Activated T-helper 1 cell treated with anti-CD3 and anti-CD28 coated beads, Interleukin-2, amount 50 U/mL, for 16 hours (primary cell): ENCODE data around the gene DPH7.
"Not testable (repeated sequence)": the region's sequence is repeated elsewhere in the genome, so short reads cannot be mapped to it uniquely, and the experiment has no call there.

Source experiments
- DNase-seq, 2 donors: peaks; one replicate each; pipeline ENCODE4 v3.0.0-alpha.2; 2020; ENCODE audit warnings: low read depth in 1 of 2, low spot score in 1 of 2

The DPH7 gene

DNA sequence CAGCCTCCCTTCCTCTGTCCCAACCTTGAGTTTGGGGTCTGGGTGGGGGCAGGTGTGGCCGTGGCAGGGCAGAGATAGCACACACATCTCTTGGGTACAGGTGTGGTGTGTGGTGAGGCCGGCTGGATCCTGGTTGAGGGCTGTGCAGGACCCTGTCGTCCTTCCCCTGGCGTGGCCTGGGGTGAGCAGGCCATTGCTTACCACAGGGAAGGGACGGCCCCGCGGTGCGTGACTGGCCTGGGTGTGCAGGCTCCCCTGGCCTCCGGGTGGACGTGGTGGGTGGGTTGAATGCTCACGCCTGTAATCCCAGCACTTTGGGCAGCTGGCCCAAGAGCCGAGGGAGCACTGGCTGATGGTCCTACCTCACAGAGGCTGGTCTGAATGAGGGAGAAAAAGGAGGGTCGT is 28.0 kb upstream of the DPH7 start:
- DNase-seq: no peak

DNA sequence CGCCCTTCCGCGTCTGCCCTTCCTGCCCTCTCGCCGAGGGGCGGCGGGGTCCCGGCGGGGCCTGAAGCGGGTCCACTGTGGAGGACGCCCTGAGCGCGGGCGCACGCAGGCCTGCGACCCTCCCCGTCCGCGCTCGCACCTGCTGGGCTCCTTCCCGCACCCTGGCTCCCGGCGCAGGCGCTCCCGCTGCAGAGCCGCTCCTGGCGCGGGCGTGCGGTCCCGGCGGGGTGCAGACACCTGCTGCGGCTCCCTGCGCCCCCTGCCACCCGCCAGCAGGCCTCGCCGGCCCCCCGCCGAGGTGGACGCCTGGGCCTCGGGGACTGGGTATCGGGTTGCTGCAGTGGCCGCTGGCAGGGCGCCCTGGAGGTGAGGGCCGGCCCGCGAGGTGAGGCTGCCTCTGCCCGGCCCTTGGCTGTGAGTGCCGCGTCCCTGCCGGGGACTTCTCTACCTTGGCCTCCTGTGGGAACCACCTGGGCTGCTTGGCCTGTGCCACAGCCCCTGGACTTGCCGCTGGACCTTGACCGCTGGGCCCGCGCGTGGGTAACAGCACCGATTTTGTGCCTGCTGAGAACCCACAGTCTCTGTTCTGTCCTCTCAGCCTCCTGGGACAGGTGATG is 27.4 kb upstream of the DPH7 start:
- DNase-seq: no peak

DNA sequence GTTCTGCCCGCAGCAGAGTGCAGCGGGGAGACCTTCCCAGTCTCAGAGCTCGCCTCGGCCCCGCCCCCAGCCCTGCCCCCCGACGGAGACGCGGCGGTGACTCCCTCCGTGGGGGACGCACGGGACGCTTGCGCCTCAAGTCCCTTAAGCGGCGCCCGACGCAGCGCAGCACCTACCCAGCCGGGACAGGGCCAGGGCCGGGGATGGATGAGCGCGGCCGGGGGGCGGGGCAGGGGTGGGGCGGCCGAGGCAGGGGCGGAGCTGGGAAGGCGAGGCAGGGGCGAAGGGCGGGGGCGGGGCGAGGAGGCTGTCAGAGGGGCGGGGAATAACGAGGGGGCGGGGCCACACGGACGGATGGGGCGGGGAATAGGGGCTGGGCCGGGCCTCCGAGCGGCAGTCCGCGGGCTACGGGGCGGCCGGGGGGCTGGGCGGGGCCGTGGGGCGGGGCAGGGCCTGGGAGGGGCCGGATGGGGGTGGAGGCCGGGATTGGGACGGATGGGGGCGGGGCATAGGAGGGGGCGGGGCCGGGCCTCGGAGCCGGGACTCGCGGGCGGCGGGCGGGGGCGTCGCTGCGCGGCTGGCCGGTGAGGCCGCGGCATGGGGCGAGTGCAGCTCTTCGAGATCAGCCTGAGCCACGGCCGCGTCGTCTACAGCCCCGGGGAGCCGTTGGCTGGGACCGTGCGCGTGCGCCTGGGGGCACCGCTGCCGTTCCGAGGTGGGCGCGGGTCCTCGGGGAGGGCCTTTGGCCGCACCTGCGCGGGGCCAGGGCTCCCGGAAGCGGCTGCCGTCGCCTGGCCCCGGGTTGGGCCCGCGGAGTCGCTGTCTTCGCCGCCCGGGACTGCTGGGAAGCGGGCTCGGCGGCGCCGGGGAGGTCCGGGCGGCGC is 26.6 kb upstream of the DPH7 start, which contains the start of gene ARRDC1:
Gene ARRDC1 (plus strand): TSS at position 566 of the 884 bp plus-strand sequence. CDS start 32 bp downstream, at position 598.
- peak; percentile 88 to 94 for DNase-seq

DNA sequence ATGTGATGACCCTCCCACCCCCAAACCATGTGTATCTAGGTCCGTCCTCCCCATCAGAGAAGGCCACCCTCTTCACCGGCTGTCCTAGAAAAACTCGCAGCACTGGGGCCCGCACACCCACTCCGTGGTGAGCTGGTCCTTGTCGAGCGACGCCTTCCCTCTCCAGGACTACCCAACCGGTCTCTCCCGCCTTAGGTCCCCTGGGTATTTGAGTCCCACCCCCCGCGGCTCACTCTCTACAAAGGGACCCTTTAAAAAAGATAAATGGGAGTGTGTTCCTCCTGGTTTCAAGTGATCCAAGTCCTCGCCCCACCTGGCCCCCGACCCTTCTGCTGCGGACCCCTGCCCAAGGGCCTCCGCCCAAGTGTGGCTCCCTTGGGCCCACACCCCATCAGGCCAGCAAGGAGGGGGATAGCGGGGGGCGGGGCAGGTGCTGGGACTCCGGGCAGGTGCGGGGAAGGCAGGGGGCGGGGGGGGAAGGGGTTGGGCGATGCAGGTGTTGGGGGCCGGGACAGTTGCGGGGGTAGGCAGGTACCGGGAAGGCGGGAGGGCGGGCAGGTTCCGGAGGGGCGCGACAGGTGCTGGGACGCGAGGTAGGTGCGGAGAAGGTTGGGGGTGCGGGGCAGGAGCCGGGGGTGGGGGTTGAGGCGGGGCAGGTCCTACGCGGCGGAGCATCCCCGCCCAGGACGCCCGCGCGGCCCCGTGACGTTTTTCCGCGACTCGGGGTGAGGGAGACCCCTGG is 25.8 kb upstream of the DPH7 start:
- DNase-seq: no peak

DNA sequence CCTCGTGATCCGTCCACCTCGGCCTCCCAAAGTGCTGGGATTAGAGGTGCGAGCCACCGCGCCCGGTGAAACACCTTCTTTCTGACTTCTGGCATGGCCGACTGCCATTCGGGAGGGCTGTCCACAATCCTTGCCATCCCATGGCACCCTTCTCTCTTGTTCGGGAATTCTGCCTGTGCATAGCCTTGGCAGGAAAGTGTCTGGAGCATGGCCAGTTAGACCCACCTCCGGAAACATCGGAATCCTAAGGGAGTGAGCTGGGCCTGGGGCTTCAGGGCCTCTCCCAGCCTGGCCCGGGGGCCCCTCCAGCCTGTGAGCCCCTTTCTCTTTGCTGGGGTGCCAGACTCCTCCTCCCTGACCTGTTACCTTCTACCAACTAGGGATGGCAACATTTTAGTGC is 25.2 kb upstream of the DPH7 start:
- no peak for DNase-seq

DNA sequence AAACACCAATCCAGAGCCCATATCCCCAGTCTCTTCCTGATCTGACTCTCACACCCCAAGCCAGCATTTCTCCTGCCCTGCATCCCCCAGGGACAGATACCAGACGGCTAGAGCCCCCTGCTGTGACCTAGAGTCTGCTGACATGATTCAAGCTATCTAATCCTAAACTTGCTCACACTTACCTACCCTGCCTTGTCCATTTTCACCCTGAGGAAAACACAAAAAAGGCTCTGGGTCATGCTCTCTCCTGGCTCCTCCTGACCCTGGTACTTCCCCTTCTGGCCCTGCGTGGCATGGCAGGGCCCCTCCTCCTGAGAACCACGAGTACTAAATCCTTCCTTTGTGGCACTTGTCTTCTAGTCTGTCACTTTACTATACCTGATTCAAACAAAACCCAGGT is 23.9 kb upstream of the DPH7 start:
- no peak for DNase-seq

DNA sequence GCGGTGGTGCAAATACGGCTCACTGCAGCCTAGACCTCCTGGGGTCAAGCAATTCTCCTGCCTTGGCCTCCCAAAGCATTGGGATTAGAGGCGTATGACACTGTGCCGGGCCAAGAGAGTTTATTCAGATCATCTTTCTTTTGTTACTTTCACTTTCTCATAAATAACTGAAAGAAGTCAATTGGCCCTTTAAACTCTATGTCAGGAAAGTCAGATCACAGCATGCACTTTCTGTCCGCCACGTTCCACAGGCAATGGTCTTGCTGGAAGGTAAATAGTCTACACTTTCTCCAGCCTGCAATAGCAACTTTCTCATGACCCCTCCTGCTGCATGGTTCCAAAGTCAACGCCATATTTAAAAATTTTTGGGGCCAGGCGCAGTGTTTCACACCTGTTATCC is 20.2 kb upstream of the DPH7 start:
- no peak for DNase-seq

DNA sequence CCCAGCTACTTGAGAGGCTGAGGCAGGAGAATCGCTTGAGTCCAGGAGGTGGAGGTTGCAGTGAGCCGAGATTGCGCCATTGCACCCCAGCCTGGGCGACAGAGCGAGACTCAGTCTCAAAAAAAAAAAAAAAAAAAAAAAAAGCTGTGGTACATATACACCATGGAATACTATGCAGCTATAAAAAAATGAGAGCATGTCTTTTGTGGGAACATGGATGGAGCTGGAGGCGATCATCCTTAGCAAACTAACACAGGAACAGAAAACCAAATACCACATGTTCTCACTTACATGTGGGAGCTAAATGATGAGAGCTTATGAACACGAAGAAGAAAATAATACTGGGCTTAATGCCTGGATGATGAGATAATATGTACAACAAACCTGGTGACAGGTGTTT is 17.9 kb upstream of the DPH7 start:
- not testable (repeated sequence) for DNase-seq

DNA sequence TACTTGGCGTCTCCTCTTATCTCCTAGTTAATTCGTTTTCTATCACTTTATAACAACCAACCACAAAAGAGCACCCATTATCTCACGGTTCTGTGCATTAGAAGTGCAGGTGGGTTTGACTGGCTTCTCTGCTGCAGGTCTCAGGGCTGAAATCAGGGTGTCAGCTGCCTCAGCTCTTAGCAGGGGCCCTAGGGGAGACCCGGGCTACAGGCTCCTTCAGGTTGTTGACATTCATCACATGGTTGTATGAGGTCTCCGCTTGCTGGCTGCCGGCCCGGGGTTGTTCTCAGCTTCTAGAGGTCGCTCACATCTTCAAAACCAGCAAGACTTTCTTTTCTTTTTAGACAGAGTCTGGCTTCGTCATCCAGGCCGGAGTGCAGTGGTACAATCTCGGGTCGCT is 14.5 kb upstream of the DPH7 start:
- DNase-seq: no peak

DNA sequence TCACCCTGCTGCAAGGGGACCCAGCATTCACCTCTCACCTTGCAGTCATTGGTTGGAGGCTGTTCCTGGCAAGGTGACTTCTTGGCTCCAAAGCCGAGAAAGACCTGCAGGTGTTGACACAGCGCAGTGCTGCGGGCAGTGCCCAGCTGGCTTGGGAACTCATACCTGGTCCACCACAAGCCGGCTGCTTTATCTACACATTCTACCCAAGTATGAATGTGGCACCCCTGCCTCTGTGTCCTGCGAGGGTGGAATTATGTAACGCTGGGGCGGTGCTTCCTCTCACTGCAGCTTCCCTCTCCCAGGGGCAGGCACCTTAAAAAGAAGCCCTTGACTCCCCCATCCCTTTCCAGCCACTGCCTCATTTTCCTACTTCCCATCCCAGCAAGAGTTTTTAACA is 14.0 kb upstream of the DPH7 start:
- DNase-seq: no peak

DNA sequence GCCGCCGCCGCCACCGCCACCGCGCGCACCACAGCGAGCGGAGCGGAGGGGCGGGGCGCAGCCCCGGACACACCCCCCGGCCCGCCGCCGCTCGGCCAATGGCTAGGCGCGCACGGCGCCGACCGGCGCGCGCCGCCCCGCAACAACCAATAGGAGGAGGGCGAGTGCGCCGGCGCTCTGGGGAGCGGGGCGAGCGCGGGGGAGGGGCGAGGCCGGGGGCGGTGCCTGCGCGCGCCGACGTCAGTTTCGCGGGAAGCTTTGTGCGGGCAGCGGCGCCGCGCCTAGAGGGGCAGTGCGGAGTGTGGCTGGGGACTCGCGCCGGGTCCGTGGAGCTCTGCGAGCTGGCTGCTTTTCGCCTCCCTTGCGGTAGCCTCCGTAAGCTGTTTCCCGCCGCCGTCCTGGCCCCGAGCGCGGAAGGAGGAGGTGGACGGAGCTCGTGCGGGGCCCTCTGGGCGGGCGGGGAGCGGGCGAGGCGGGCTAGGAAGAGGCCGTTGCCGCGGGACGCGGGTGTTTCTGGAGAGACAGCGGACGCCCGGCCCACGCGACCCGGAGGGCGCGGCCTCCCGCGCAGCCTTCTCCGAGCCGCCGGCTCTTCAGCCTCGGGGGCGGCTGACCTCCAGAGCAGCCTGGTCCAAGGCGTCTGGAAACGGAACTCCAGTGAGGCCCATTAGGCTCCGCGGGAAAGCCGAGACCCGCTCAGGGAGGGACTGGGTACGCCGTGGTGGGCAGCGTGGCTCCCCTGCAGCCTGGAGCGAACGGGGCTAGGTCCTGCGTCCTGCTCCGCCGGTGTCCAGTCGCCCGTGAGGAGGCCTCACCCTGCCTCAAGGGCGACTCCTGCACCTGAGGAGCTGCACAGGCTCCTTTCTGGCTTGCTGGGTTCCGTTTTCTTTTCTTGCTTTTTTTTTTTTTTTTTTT is 12.0 kb upstream of the DPH7 start, which contains the start of gene ZMYND19:
Gene ZMYND19 (minus strand): TSS at position 44 of the 915 bp plus-strand sequence. CDS start 249 bp downstream, outside the sequence.
- DNase-seq: peak; percentile 79 to 89

DNA sequence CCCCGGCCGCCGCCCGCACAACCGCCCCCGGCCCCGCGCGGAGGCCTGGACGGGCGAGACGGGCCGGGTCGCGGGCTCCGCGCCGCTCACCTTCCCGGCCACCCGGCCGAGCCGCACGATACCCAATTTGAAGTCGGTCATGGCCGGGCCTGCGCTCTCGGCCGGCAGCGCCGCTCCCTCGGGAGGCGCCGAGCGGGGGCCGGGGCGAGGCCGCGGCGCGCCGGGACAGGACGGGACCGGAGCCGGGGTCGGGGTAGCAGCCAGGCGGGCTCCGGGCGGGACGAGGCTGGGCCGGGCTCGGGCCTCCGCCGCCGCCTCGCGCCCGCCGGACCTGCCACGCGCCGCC is 11.4 kb upstream of the DPH7 start:
- no peak for DNase-seq

DNA sequence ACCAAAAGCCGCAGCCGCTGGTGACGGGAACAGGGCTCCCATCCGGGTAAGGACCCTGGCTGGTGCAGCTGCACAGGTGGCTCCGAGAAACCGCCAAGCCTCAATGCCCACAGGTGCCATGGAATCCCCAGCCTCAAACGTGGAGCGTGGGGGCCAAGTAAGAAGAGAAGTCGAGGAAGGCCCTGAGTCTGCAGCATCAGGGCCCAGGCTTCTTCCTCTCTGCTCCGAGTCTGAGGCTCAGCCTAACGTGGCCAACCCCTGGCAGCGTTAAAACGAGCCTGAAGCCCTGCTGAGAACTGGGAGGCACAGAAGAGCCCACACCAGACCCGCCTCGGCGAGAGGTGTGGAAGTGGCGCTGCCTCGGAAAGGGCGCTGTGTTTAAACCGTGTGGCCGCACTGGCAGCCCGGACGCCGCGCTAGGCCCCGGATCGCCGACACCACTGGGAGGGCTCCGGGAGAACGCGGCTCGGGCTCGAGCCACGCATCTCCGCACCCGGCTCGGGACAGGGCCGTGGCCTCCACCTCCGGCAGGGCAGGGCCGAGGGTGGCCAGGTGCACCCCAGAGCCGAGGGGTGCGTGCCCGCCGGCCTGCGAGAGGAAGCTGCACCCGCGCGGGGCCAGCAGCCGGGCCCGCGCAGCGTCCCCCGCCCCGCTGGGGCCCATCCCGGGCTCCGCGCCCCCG is 10.9 kb upstream of the DPH7 start:
- DNase-seq: no peak

DNA sequence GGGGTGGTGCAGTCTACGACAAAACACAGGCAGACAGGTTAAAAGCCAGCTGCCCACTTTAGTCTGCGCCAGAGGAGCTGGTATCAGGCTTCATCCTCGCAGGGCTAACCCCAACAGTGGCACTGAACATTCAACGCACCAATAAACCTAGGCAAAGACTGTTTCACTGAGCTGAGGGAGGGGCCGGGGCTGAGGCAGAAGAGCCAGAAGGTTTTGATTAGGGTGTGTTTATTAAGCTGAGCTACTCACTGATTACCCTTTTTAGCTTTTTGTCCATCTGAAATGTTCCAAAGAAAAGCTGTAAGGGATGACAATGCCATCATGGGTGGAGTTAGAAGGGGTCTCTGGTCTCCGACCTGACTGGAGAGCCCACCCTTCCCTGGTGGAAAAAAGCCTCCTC is 10.2 kb upstream of the DPH7 start:
- no peak for DNase-seq

DNA sequence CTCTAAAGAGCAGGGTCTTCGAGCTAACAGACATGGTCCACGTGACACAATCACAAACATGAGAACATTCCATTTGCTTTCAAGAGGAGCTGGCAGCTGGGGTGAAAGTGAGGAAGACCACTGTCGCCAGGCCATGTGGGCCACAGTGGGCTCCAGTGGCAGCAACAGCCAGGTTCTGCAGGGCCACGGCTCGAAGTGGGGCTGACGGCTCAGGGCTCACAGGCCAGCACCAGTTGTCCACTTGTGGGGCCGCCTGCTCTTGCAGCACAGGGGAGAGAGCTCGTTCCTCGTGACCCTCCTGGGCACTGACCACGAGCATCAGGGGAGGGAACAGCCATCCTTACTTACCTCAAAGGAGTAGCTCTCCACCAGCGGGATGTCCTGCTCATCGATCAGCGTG is 9.6 kb upstream of the DPH7 start:
- DNase-seq: no peak

DNA sequence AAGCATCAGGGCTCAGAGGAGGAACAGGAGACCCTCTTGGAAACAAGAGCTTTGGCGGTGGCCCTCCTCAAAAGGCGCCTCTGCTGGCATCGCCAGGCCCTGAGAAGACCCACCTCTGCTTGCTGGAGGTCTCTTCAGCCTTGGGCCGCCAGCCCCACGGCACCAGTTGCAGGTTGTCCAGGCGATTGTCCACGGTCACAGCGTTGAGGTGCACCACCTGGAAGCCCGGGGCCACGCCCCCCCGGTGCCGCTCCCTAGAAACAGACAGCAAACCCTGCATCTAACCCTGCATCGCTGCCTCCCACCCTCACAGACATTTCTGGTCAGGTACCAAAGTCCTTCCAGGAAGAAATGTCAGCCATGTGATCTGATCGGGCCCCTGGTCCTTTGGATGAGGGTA is 8.1 kb upstream of the DPH7 start:
- no peak for DNase-seq

DNA sequence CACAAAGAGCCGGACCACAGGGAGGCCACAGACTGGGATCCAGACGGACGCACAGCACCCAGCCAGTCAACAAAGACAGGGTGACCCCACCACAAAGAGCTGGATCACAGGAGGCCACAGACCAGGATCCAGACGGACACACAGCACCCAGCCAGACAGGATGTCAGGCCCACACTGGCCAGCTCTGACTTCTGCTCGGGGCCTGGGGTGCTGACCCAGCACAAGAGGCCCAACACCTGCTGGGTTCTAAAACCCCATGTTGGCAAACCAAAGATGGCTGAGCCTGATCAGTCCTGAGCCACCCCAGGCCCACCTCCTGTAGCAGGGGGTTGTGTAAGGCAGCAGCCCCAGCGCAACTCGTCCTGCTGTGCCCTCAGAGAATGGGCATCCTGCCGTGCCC is 5.2 kb upstream of the DPH7 start:
- no peak for DNase-seq

DNA sequence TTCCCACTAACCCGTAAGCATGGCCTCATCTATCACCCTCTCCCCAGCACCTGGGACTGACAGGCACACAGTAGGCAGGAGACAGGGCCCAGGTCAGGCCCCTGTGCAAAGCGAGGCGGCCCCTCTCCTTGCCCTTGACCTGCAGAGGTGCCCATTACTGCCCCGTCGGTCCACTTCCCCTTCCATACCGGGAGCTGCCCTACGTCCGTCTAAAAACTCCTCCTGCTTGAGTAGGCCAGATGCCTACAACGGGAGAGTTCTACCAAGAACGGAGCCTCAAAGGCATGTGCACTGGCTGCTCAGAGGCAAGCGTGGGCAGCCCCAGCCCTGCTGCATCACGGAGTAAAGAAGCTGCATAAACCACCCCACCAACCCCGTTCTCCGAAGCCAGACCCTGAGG is 4.6 kb upstream of the DPH7 start:
- DNase-seq: no peak

DNA sequence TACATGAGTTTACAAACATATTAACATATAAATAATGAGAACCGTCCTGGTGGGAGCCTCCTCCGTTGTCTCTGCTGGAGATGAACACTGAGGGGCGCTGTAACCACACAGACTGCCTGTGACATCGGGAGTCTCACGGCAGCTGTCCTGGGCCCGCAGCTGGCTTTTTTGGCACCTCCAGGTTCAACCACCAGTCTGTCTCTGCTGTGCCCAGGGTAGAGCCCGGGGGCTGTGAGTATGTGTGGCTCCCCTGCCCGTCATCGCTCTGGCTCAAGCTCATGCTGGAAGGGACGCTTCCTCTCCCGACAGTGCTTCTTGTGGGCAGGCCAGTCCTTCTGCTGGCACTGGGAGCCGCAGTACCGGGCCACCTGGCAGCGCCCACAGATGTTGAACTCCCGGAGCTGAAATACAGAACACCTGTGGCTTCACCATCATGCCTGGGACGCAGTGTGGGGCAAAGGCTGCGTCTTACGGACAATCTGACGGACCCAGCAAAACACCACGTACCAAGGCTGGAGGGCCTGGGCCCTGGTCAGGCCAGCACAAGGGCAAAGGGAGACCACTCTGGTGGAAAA is 3.6 kb upstream of the DPH7 start:
- no peak for DNase-seq
